NCI-H187 treated with DMSO at 0.1 percent for 48 hours (cell line): Measurements from ENCODE around the gene ARHGAP11A.

ENCODE experiments used
- DNase-seq: peaks from one replicate; lab custom pipeline; 2025; lab: John Stamatoyannopoulos, UW

Gene ARHGAP11A

DNA sequence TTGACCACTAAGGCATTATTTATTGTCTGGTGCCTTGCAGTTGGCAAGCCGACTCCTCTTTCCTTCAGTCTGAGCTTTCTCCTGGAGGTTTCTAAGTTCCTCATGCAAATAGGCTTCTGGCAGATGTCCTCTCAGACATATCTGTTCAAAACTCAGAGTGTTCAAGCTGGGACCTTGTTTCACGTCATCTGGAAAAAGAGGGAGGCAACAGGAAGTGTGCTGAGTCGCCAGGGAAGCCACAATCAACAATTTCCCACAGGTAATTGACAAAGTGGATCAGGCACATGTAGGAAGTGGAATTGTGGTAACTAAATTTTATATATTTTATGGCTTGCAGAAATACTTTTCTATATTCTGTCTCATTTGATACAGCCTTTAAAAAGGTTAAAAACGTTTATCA is 40.8 kb downstream of the ARHGAP11A start:
- no peak for DNase-seq

DNA sequence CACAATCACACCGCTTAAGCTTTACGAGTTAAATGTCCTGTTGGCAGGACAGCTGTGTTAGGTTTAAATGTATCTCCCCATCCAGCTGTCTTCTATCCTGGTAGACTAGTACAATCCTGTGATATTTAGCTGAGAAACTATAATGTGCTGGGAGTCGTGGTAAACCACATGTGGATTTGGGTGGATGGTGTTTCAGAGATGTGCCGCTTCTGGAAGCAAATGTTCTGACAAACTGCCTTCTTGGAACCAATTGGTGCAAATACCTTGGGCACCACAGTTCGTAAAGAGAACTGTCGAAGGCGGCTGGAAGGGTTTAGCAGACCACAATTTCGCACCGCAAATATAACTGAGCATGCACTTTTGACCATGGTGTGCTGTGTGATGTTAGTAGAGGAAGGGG is 41.2 kb downstream of the ARHGAP11A start:
- DNase-seq = no peak

DNA sequence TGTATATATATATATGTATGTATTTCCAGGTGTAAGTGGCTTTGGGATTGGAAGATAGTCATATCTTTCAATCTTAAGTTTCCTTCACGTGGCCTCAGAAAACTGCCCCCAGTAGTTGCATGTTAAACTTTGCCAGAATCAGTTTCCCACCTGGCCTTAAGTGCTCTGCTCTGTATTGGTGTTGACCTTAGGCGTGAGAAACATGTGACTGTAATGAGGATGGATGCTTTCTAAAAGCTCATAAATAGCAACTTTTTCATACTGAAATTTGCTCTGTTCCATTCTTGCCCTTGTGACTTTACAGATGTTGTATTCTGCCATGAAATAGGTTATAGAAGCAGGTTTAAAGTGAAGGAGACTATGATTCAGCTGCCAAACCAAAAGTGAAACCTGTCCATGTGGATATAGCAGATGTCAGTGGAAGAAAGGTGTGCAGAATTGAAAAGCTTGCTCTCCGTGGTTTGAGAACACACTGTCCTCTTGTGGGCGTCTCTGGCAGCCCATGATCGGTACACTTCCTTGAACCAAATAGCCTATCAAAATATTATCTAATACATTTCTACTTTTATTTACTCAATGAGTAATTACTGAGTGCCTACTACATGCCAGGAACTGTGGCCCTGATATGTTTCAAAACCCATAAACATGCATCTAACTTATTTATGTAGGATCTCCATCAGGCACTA is 42.0 kb downstream of the ARHGAP11A start:
- no peak for DNase-seq

DNA sequence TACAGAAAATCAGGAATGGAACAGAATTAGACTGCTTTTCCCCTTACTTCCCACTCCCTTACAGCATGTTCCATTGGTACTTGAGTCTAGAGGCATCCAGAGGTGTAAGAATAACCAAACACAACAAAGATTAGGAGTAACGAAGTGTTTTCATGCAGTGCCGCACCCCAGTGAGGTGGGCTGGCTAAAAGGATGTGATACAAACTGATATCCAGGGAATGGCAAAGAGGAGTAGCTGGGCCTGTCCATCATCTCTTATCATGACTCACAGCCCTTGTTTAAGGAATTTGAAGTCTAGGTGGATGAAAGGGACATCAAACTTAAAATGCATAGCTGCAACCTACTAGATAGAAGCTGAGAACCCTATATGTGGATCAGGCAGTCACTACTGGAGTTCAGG is 42.6 kb downstream of the ARHGAP11A start:
- no peak for DNase-seq

DNA sequence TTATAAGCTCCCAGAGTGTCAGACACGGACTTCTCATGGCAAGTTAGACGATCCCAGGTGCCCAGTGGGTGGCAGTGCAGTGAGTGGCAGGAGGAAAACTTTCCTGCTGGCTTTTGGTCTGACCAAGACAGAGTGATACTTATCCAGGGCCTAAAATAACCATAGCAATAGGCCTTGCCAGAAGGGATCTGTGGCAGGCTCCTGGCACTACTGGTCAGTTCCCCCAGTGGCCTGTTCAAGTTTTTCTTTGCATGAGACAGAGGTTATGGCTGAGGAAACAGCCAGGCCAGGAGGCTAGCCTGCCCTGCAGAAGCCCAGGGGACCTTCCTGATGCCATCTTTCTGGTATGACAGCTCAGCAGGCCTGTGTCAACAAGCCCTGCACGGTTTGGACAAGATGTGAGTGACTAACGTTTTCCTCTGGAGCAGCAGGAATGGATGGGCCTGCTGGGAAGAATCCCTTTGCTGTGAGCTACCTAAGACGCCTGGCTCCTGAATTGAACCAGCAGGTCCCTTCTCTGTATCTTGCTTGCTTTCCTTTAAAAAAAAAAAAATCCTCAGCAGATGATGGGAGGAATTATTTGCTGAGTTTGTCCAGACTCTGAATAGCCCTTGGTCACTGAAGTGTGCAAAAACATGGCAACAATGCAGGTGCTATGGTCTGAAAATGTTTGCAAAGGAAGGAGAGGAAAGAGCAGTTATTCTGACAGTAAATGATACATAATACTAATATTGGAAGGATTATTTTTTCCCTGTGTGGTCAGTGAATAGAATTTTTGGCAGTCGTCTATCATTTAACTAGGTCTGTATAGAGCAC is 44.2 kb downstream of the ARHGAP11A start:
- no peak for DNase-seq

DNA sequence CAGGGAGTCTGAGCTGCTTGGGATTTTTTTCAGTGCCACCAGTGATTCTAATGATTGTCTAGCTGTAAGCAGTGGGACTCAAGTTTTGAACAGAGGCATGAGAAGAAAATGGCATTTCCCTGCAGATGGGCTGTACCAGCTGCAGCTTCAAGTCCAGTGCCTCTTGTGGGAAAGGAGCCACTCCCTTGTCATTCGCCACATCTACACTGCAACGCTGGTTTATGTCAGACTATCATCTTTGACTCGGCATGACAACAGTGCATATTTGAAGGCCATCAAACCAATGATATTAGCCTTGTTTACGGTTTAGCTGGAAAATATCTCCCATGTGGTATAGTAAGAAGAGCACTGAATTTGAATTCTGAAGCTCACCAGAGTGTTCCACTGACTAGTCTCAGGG is 48.4 kb downstream of the ARHGAP11A start:
- no peak for DNase-seq

DNA sequence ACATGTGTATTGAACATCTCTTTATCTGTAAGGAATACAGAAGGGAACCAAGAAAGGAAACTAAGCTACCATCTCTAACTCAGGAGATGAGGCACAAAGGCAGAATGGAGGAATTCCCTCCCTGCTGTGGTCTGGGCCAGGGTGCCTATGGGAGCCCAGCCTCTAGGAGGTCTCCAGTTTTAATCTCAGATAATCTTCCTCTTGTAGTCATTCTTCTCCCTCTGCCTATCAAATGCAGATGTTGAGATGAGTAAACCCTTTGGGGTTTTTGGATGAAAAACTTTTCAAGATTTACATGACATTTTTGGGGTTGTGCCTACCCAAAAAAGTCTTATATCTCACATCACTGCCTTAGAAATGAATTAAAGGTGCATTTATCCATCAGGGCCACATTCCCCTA is 49.5 kb downstream of the ARHGAP11A start:
- no peak for DNase-seq

DNA sequence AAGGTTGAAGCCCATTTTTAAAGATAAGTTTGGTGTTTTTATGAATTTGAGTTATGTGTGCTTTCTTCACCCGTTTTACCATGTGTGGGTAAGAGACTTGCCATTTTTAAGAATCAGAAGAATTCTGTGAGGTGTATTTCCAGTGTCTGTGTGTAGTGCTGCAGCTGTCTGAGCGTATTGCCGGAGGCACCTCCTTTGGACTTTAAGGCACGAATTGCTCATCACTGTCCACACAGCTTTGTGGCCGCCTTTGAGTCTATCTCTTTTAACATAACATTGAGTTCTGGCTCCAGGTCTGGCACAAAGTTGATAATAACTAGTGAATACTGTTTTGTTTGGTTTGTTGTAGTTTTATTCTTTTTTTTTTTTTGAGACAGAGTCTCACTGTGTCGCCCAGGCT is 52.0 kb downstream of the ARHGAP11A start:
- DNase-seq = no peak

DNA sequence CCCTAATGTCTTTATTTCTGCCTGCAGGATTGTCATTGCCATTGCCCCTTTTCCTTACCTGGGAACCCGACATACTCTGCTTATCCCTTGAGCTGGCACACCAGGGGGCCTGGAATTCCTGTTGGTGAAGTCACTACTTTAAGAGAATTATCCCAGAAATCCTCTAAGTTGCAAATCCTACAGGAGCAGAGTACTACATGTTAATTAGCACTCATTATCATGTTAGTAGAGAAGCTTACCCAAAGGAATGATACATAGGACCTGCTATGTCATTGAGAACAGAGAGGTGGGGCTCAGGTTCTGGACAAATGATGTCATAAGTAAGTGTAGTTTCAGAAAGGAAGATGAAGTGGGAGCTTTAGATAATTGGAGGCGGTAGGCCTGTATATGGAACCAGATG is 53.6 kb downstream of the ARHGAP11A start:
- no peak for DNase-seq

DNA sequence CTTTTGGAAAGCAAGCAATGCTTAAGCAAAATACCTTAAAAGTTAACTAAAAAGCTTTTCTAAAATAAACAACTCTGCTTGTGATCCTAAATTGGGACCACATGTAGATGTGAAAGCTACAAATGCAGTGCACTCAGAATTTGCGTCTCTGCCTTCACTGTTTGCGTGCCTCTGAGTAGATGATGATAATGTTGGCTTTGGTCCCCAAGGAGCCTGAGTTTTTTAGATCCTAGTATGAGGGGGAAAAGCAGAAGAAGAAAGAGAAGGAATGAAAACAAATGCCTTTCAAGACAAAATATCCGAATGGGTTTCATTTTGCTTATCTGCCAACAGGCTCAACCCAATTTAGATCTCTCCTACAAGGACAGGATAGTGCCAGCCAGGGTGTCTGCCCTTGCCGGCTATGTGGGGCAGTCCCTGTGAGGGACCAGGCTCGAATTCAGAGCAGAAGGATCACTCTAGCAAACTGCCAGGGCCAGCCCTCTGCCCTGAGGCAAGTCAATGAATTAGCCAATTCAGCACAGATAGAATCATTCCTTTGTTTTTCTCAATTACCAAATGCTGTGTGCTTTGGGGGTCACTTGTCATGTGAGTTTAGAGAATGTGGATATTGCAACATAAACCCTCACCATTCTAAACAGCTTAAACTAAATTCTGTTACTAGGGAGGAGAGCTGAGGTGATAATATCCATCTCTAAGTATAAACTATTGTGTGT is 54.8 kb downstream of the ARHGAP11A start:
- DNase-seq = no peak

DNA sequence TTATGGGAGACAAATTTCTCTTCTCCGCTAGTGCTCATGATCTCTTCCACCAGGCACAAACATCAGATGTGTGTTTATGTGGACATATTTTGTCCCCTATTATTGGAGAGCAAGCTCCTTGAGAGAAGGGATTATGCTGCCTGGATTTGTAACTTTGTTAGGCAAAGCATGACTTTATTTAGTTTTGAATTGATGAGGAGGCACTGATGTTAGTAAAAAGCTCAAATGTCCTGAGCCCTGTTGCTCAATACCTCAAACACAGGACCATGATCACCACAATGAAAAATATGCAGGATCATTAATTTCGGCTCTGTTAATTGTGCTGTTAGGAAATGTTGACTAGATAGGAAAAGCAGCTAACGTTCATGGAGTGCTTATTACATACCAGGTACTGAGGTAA is 55.3 kb downstream of the ARHGAP11A start:
- no peak for DNase-seq

DNA sequence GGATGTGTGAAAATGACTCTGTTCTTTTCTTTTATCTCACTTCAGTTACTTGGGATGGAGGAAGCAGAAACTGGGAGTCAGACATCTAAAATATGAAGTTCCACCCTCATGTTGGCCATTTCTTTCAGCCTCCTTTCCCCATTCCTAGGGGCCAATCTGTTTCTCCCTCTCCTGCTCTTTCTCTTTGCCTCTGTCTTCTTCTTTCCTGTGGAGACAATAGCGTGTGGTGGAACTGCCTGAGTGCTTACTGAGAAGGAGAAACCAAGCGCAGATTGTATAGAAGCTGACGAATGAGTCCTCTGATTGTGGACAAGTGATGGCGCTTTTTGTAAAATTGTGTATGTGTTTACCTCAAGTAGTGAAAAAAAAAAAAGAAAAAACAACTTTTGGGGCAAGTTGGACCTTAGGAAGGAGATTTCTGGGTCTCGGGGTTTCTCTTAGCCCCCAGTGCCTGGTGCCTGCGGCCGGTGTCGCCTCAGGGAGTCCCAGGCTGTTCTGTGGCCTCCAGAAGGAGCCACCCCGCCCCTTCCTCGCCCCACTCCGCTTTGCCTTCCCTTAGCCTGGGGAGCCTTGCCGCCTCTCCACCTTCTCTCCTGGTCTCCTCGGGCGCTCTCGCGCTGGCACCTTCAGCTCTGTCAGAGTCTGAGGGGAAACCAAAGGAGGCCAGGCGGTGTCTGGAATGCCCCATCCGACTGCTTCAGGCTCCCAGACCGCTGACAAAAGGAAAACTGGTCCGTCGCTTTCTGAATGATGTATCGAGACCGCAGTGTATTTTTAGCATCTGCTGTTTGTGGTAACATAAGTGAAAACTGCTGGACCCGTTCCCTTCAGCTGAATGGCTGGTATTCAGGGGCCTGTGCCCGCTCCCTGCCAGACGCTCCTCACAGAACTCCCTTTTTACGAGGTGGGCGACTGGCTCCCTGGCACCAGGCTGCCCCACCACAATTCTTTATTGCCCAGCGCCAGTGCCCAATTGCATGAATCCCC is 56.3 kb downstream of the ARHGAP11A start:
- no peak for DNase-seq

DNA sequence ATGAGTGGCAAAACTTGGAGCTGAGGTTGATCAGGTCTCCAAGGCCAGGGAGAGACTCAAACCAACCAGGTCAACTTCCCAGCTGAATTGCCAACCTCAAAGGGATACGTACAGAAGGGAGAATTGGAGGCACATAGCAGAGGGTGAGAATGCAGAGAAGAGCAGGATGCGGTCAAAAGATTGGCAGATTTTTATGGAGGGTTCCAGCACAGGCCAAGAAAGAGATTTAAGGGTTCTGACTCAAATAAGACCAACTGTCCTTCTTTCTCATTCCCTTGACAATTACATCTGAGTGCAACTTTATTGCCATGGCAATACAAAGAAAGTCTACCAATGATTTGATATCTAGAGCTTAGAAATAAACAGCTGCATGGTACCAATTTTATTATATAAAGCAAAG is 59.4 kb downstream of the ARHGAP11A start:
- no peak for DNase-seq

DNA sequence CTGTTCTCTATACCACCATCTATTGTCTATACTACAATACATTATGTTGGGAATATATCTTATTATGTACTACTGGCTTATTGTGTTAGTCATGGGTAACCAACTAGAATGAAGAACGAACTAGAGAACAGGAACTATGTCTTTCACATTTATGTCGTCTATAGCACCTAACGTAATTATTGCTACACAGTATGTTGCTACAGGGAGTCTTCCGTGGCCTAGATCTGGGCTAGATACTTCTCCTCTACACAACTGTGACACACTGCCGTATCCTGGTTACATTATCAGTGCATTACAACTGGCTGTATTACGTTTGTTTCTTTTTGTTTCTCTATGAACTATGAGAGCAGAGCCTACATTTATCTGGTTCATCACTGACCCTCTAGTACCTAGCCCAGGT is 60.2 kb downstream of the ARHGAP11A start:
- DNase-seq = no peak

DNA sequence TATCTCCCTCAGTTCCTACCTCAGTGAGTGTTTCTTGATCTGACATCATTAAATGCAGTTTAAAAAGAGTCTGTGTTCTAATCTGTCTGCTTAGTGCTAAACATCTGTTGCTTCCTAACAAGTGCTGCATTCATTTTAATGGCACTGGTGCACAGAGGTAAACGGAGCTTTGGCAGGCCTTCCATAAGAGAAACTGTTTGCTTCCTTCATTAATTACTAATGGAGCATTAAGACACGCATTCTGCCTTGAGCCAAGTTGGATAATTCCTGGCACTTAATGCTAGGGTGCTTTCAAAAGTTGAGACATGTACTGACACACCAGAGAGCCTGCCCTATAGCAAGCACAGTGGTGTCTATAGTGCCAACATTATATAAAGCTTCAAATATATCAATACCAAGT is 60.9 kb downstream of the ARHGAP11A start:
- DNase-seq = no peak

DNA sequence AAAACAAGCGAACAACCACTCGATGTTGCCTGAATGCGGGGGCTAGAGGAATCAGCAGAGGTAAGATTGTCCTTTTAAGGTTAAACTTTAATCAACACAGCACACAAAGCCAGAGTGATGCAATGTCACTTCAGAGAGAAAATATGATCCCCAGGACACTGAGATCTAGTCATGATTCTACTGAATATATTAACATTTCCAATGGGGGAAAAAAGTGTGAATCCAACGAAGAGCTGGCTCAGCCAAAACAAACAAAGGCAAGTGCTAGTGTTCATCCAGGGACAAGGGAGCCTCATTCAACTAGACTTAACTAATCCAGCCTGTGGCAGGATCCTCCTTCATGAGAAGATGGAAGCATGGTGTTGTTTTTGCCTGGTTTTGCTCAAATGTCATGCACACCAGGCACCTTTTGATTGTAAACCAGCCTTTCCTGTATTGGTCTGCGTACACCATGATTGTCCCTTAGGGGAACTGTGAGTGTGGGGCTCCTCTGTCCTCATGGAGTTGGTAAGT is 62.0 kb downstream of the ARHGAP11A start:
- DNase-seq = no peak

DNA sequence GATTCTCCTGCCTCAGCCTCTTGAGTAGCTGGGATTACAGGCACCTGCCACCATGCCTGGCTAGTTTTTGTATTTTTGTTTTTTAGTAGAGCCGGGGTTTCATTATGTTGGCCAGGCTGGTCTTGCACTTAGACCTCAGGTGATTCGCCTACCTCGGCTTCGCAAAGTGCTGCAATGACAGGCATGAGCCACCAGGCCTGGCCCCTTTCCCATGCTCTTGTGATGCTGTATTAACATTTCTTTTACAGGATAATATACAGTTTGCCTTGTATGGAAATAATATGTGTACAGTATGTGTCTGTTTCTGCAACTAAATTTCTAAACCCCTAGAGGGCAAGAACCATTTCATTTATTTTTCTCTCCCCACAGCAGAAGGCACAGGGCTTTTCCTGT is 64.0 kb downstream of the ARHGAP11A start:
- DNase-seq = no peak

DNA sequence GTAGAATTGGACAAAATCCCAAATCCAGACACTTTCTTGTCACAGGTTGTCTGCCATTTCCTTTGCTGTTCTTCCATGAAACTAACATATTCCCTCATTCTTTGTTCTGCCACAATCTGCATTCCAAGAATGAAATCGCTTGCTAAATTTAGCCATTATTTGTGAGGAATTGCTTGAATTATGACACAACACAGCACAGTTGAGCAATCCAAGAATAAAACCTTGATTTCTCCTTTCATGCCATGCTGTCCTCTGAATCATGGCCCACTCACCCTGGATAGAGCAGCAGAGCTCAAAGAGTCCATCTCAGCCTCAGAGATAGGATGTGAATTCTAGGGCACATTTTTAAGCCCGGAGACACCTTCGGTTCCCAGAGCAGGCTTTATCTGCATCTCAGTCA is 67.3 kb downstream of the ARHGAP11A start:
- DNase-seq = no peak

DNA sequence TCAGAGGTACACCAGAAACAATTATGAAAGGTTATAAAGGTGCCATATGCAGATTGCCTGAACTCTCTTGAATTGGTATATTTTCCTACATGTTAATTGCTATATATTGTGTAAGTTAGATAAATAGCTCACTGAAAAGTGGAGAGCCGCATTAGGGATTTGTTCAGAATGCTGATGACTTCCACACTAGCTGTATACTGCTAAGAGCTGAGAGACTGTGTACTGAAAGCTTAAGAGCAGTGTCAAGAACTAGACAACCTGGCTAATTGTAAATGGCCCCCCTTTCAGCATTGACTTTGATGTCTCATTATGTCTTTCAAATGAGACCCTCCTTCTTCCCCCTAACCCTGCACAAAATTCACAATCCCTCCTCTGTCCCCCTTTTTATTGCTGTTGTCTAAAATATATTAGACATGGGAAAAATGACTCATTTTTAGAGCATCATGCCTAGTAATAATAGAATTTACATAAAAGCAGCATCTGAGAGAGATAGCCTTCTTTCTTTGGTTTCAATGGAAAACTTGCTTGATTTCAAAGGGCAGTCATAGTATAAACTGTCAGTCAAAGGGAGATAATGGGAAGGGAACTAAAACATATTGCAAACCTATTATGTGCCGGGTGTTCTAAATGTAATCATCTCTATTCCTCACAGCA is 67.8 kb downstream of the ARHGAP11A start:
- no peak for DNase-seq

DNA sequence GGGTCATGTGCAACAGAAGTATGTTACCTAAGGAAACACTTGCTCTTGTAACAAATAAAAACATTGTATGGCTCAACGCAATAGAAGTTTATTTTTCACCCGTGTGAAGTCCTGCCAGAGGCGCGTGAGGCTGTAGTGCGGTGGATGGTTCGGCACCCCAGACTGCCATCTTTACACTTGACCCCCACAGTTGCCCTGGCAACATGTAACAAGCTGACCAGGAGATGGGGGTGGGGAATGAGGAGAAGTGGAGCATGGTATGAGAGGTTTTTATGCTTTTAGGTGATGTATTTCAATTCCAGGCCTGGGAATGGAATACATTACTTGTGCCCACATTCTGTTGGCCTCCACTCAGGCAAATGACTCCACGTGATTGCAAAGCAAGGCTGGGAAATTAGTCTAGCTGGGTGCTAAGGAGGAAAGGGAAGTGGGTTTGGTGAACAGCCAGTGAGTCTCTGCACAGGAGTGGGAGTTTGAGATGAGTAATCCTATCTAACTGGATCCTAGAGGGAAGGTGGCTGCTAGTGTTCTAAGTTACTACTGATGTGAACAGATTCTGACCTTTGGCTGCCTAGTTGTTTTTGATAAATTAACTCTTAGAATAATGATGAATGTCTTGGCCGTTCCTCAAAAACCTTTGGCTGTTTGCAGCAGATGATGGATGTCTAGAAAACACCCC is 68.7 kb downstream of the ARHGAP11A start:
- no peak for DNase-seq

DNA sequence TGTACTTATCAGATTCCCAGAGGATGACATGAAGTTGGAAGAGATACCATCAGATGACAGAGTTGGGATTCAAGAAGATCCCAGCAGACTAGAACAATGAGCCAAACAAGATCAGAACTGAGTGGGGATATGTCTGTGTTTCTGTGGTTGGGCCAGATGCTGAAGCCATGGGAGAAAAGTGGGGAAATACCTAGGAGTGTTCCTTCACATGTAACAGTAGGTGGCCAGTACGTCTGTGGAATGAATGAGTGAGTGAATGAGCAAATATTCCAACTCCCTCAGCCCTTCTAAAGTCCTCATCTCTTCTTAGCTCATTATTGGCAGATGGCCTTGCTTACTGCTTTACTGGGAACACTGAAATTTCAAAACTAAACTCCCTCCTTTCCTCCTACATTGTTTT is 70.3 kb downstream of the ARHGAP11A start:
- no peak for DNase-seq
